GM12892 (cell line): ENCODE data around the gene MYL6B.
A peak's percentile ranks its signal among the peaks of the same experiment; 100 is the strongest.

Source experiments
- POLR2A ChIP-seq: IDR thresholded peaks from 2 replicates; pipeline ENCODE4 v1.6.1; 2011; ENCODE audit warnings: low read depth, low read length, control low read depth
- POLR2AphosphoS5 ChIP-seq: IDR thresholded peaks from 2 replicates; pipeline ENCODE4 v1.6.1; 2011; ENCODE audit warnings: low read depth, low read length, control low read depth

DNA sequence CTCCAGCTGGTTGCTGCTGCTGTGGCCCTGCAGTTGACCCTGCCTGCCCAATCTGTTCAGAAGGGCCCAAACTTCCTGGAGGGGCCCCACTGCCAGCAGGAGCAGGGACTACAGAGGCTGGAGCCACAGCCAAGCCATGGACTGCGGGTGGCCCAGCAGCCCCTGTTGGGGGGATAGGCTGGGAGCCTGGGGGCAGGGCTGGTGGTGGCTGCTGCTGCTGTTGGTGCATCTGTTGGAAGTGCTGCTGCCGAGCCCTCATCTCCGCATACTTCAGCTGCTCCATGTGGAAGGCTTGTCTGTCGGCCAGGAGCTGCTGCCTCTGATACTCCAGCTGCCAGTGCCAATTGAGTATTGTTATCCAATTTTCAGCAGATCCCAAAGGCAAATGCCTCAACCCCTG is 13.0 kb downstream of the MYL6B start:
- TF ChIP-seq POLR2A (peak; percentile 63; the same call in 1 of the 2 replicates), POLR2AphosphoS5 (no peak)
